Kidney epithelial cell (primary cell): ENCODE data around the gene CNNM2. TPM values are rescaled to one million over a fixed set of nuclear protein-coding genes. Genes with fewer than 3 reads are reported as not detected.

Experiments used
- DNase-seq: peaks from one replicate; pipeline ENCODE4 v3.0.0-alpha.2; 2010; ENCODE audit warnings: low read depth
- H3K27me3 ChIP-seq: 2 replicates; pipeline ENCODE4 v1.6.0; 2011; ENCODE audit warnings: low read length; ENCODE audit not compliant: control insufficient read depth, insufficient read depth
- H3K36me3 ChIP-seq: 2 replicates; pipeline ENCODE4 v1.5.1; 2011; ENCODE audit warnings: low read length; ENCODE audit not compliant: control insufficient read depth, insufficient read depth
- H3K4me3 ChIP-seq: 2 replicates; pipeline ENCODE4 v1.5.1; 2011; ENCODE audit warnings: low read depth, mild to moderate bottlenecking, control low read depth, low read length
- CTCF ChIP-seq: IDR thresholded peaks from 2 replicates; pipeline ENCODE4 v1.5.1; 2011; ENCODE audit warnings: mild to moderate bottlenecking, moderate library complexity, low read length, control low read depth, inconsistent platforms; ENCODE audit not compliant: insufficient read depth, poor library complexity, severe bottlenecking
- total RNA-seq: library from RNA; depleted of rRNA; stranded (reverse); fragments of >200 nt; gene quantifications from 2 replicates; pipeline ENCODE4 v1.2.3, GENCODE V29; 2015

The CNNM2 gene
- total RNA-seq, result 6.4 and 7.2 TPM in 2 replicates

GRCh38 chr10:102917962-102918816, at the start of gene CNNM2:
Gene CNNM2, plus strand, starts transcription at chr10:102918294. Its CDS starts 187 bp downstream, at chr10:102918481.
- peak; percentile 99 for DNase-seq

GRCh38 chr10:102868911-102869257, 49.2 kb upstream of the CNNM2 start:
- no peaks in the 10 kb centered on the region for H3K36me3 ChIP-seq
- H3K4me3 ChIP-seq, result peak overlapping the region; percentile 53
- DNase-seq, result no peak
- no peaks in the 10 kb centered on the region for H3K27me3 ChIP-seq
- TF ChIP-seq CTCF, result no peak

More at GRCh38 chr10:102917962-102918816, at the start of gene CNNM2:
- TF ChIP-seq CTCF, result peak; percentile 1
- H3K4me3 ChIP-seq, result peak within 1 kb of the TSS; percentile 72
- H3K27me3 ChIP-seq, result peaks cover 6% of the 10 kb centered on the region
- no peaks in the 10 kb centered on the region for H3K36me3 ChIP-seq

GRCh38 chr10:102869258-102870198, 48.6 kb upstream of the CNNM2 start, which contains the start of gene AS3MT:
Gene AS3MT, plus strand, starts transcription at chr10:102869470. Its CDS starts 123 bp downstream, at chr10:102869593.
- Histone ChIP-seq H3K27me3 (no peaks in the 10 kb centered on the region), H3K36me3 (no peaks in the 10 kb centered on the region), H3K4me3 (peak within 1 kb of the TSS; percentile 53)
- no peak for DNase-seq
- no peak for TF ChIP-seq CTCF

GRCh38 chr10:102870221-102870620, 47.9 kb upstream of the CNNM2 start:
- Histone ChIP-seq H3K27me3 (no peaks in the 10 kb centered on the region), H3K4me3 (no peak overlapping the region), H3K36me3 (no peaks in the 10 kb centered on the region)
- DNase-seq, result no peak
- no peak for TF ChIP-seq CTCF

- DNase-seq, result no peak
- no peaks in the 10 kb centered on the region for H3K27me3 ChIP-seq
- TF ChIP-seq CTCF, result no peak
Observed at GRCh38 chr10:102872163-102872562, 45.9 kb upstream of the CNNM2 start.

More at GRCh38 chr10:102872163-102872562, 45.9 kb upstream of the CNNM2 start:
- no peak overlapping the region for H3K4me3 ChIP-seq
- no peaks in the 10 kb centered on the region for H3K36me3 ChIP-seq
